ENCODE results near the gene PECR. TPM values are rescaled to one million over a fixed set of nuclear protein-coding genes. Genes with fewer than 3 reads are reported as not detected.
A peak's percentile ranks its signal among the peaks of the same experiment; 100 is the strongest.

Gene PECR
- total RNA-seq, 1 experiment from 2014 or later: 15.3 TPM

GRCh38 chr2:216119146-216119545 is 37.5 kb upstream of the PECR start:
- Histone ChIP-seq H4K5ac (ENCODE audit: insufficient read length, low read depth, low read length) (no peak overlapping the region), H3K18ac (ENCODE audit: insufficient read length, low read depth, low read length) (no peak overlapping the region), H2BK120ac (ENCODE audit: low read depth, low read length, poor library complexity, severe bottlenecking) (no peak overlapping the region), H4K8ac (replicated peaks; ENCODE audit: insufficient read length, low read depth, low read length) (no peak overlapping the region), H3K23me2 (ENCODE audit: insufficient read length, low read depth, low read length, poor library complexity, severe bottlenecking) (peaks cover 6% of the 10 kb centered on the region), H3K14ac (ENCODE audit: insufficient read depth, low read length) (no peak overlapping the region), H3K9ac (ENCODE audit: extremely low read depth, insufficient read length, low read length) (no peak overlapping the region), H3K27ac (ENCODE audit: insufficient read length, low read depth, low read length) (no peak overlapping the region), H3K4ac (ENCODE audit: low read depth, low read length) (no peak overlapping the region), H3K27me3 (ENCODE audit: insufficient read depth, low read length) (no peaks in the 10 kb centered on the region), H3K56ac (ENCODE audit: insufficient read length, low read depth, low read length) (no peak overlapping the region), H2BK20ac (ENCODE audit: low read depth, low read length, poor library complexity, severe bottlenecking) (no peak overlapping the region), H2BK15ac (ENCODE audit: low read depth, low read length) (no peak overlapping the region), H4K20me1 (ENCODE audit: control insufficient read depth, insufficient read depth, insufficient read length) (no peaks in the 10 kb centered on the region), H3K79me1 (ENCODE audit: insufficient read depth, low read depth, low read length, poor library complexity, severe bottlenecking) (peaks cover 10% of the 10 kb centered on the region), H2AFZ (ENCODE audit: low read length) (no peak overlapping the region), H3T11ph (ENCODE audit: low read length) (no peak overlapping the region), H2BK12ac (ENCODE audit: insufficient read length, low read depth, low read length) (no peak overlapping the region), H2BK5ac (ENCODE audit: insufficient read length, low read length) (no peak overlapping the region), H3K79me2 (ENCODE audit: insufficient read depth, low read length) (peaks cover 16% of the 10 kb centered on the region; the same call in 1 of the 2 replicates), H2AK5ac (ENCODE audit: insufficient read length, low read length) (no peak overlapping the region), H3K9me3 (ENCODE audit: control insufficient read depth, low read depth, low read length) (no peaks in the 10 kb centered on the region), H4K91ac (ENCODE audit: insufficient read length, low read depth, low read length) (no peak overlapping the region), H3K4me1 (ENCODE audit: insufficient read depth, low read length) (peaks cover 2% of the 10 kb centered on the region; the same call in 1 of the 2 replicates), H3K23ac (ENCODE audit: insufficient read length, low read depth, low read length) (no peak overlapping the region), H3K4me2 (ENCODE audit: insufficient read depth, insufficient read length, low read length) (no peak overlapping the region)
- no peak for DNase-seq
- Mint-ChIP-seq H3K36me3 (ENCODE audit: insufficient read depth in 1 of 3, low read depth in 3 of 3) (peaks cover 68 to 98% (median 87%) of the 10 kb centered on the region in 3 experiments; a peak in 6 of 7 replicates), H3K27me3 (ENCODE audit: low read depth) (no peaks in the 10 kb centered on the region), H3K4me3 (no peak overlapping the region), H3K9me3 (no peaks in the 10 kb centered on the region; a peak in 1 of 5 replicates), H3K27ac (peak overlapping the region in 1 of 3 experiments; percentile 80; a peak in 2 of 7 replicates), H3K4me1 (peaks cover 22 to 30% of the 10 kb centered on the region in 2 experiments)
- WGBS (ENCODE audit: extremely low coverage, insufficient read length, low lambda C conversion rate): no CpG with 5 or more reads among the region's 2 CpGs
- TF ChIP-seq, protein P1, sequence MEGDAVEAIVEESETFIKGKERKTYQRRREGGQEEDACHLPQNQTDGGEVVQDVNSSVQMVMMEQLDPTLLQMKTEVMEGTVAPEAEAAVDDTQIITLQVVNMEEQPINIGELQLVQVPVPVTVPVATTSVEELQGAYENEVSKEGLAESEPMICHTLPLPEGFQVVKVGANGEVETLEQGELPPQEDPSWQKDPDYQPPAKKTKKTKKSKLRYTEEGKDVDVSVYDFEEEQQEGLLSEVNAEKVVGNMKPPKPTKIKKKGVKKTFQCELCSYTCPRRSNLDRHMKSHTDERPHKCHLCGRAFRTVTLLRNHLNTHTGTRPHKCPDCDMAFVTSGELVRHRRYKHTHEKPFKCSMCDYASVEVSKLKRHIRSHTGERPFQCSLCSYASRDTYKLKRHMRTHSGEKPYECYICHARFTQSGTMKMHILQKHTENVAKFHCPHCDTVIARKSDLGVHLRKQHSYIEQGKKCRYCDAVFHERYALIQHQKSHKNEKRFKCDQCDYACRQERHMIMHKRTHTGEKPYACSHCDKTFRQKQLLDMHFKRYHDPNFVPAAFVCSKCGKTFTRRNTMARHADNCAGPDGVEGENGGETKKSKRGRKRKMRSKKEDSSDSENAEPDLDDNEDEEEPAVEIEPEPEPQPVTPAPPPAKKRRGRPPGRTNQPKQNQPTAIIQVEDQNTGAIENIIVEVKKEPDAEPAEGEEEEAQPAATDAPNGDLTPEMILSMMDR (conservative IDR thresholded peaks at IDR 0.05): no peak

Data from H9 (cell line).